GM10248 (cell line): Measurements from ENCODE around the gene SH2D1A.
A peak's percentile ranks its signal among the peaks of the same experiment; 100 is the strongest.

Source experiments
- CTCF ChIA-PET: fragments of 300-600 bp; sonication (Branson Sonifier 250); formaldehyde crosslinking; extraction: SDS; loops from one replicate; lab custom pipeline; 2021; ENCODE audit warnings: antibody characterized with exemption; lab: Yijun Ruan, JAX
- POLR2A ChIA-PET: fragments of 350-650 bp; sonication (Branson Sonifier 250); formaldehyde crosslinking; extraction: SDS; loops from one replicate; lab custom pipeline; 2020; ENCODE audit warnings: antibody characterized with exemption; lab: Yijun Ruan, JAX
- DNase-seq: peaks from one replicate; pipeline ENCODE4 v3.0.0; 2012; ENCODE audit errors: extremely low spot score
- CTCF ChIP-seq: IDR thresholded peaks from 2 replicates; pipeline ENCODE4 v1.5.1; 2012; ENCODE audit warnings: mild to moderate bottlenecking, low read depth; ENCODE audit errors: extremely low read depth, missing control alignments, control extremely low read depth

Gene SH2D1A

GRCh38 chrX:124373348-124373747 lies 27.0 kb downstream of the SH2D1A start:
- no peak for DNase-seq
- CTCF ChIA-PET: interaction anchor here (1.3 to 2.0 kb wide), 2 partner anchors 15 to 25 kb away, joined by 4 read pairs; no protein-coding TSS in a partner anchor
- no peak for TF ChIP-seq CTCF
- POLR2A ChIA-PET: no interaction called here

DNA sequence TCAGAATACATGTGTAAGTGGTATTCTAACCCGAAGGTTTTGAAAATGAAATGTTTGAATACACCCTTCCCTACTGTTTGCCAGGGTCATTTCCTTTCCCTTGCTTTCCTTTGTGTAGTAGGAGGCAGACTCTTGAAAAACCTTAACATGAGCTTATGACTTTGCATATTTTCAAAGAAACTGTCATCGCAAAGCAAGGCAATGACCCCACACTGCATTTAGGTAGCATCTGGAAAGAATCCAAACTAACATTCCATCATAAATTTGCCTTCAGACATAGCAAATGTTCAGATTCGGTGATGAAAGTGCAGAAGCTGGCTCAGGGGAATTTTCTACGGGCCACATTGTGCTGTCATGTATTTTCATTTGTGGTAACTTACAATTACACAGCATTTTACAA lies 32.3 kb downstream of the SH2D1A start:
- POLR2A ChIA-PET: no interaction called here
- CTCF ChIA-PET: no interaction called here

GRCh38 chrX:124383354-124383753 lies 37.0 kb downstream of the SH2D1A start:
- DNase-seq: no peak
- no peak for TF ChIP-seq CTCF
- CTCF ChIA-PET: interaction anchor here (1.4 kb wide), 1 partner anchor 550 kb away, joined by 3 read pairs; no protein-coding TSS in a partner anchor
- POLR2A ChIA-PET: no interaction called here

More for the DNA sequence above, 32.3 kb downstream of the SH2D1A start:
- no peak for DNase-seq
- TF ChIP-seq CTCF: no peak

- POLR2A ChIA-PET: no interaction called here
- no peak for DNase-seq
- CTCF ChIA-PET: no interaction called here
- TF ChIP-seq CTCF: no peak
These were observed 40.0 kb downstream of the SH2D1A start for GRCh38 chrX:124386401-124386800.

GRCh38 chrX:124388562-124388961 lies 42.2 kb downstream of the SH2D1A start:
- TF ChIP-seq CTCF: peak; percentile 40
- peak; percentile 18 for DNase-seq
- POLR2A ChIA-PET: no interaction called here

GRCh38 chrX:124392794-124393193 lies 46.4 kb downstream of the SH2D1A start:
- TF ChIP-seq CTCF: no peak
- ChIA-PET CTCF (interaction anchor here (0.9 kb wide), 1 partner anchor 42 kb away, joined by 3 read pairs; no protein-coding TSS in a partner anchor), POLR2A (no interaction called here)
- DNase-seq: no peak

More at GRCh38 chrX:124388562-124388961, 42.2 kb downstream of the SH2D1A start:
- CTCF ChIA-PET: interaction anchor here (0.9 to 1.6 kb wide), 7 partner anchors 14 to 744 kb away, joined by 3 to 5 read pairs (median 3); no protein-coding TSS in a partner anchor
